ENCODE results near the gene MAMDC4. TPM values are rescaled to one million over a fixed set of nuclear protein-coding genes. Genes with fewer than 3 reads are reported as not detected.
A peak's percentile ranks its signal among the peaks of the same experiment; 100 is the strongest.

MAMDC4 gene
- total and polyA plus RNA-seq, 2 of the 8 experiments (the other 6 are each of a cell fraction or from before 2014, with no cell fraction given) = 3.1 to 4.5 TPM

DNA sequence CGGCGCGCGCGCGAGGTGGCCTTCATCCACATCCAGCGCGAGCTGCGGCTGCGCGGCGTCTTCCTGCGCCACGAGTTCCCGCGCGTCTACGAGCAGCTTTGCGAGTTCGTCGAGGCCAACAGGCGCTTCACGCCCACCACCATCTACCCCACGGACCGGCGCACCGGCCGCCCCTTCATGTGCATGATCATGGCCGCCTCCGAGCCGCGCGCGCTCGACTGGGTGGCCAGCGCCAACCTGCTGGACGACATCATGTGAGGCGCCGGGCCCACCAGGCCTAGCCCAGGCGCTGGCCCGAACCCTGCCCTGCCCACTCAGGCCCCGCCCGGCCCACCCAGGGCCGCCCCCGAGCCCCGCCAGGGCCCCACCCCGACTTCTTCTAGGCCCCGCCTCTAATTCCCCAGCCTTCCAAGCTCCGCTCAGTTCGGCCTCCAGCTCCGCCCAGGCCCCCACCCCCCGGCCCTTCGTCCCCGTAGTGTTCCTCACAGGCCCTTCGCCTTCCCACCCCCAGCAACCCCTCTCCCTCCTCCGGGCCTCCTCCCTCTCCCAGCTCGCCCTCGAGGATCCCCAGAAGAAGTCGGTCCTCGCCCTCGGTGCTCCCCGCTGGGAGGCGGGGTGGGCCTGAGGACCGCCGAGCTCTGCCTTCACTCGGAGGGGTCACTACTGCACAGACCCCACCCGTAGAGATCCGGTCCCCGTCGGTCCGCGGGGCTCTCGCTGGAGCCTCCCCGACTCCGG is 4.9 kb upstream of the MAMDC4 start (continued):
- TF ChIP-seq JUND (IDR thresholded peaks at IDR 0.05; ENCODE audit: low read length) (no peak), POU5F1 (IDR thresholded peaks at IDR 0.05; ENCODE audit: low read depth, low read length) (no peak), POLR2A (IDR thresholded peaks at IDR 0.05; ENCODE audit: control extremely low read depth in 1 of 2, low read depth in 2 of 2, low read length in 2 of 2) (peak in 1 of 2 experiments; percentile 60; a peak in 2 of 3 replicates), BRCA1 (IDR thresholded peaks at IDR 0.05; ENCODE audit: low read depth, low read length) (no peak), KDM4A (IDR thresholded peaks at IDR 0.05; ENCODE audit: low read depth, low read length, severe bottlenecking) (peak; percentile 12), HDAC6 (IDR thresholded peaks at IDR 0.05; ENCODE audit: low read depth, low read length) (no peak), RFX5 (IDR thresholded peaks at IDR 0.05; ENCODE audit: borderline replicate concordance, low read depth, low read length) (no peak), PHF8 (conservative IDR thresholded peaks at IDR 0.05; ENCODE audit: low read depth, low read length) (no peak; the same call in 1 of the 2 replicates), SUZ12 (IDR thresholded peaks at IDR 0.05; ENCODE audit: low read length) (0 out of 2 replicates have a peak, but pooled peaks have one; percentile 38), EP300 (IDR thresholded peaks at IDR 0.05; ENCODE audit: borderline replicate concordance in 1 of 2, low read depth in 2 of 2, low read length in 2 of 2) (no peak), ASH2L (IDR thresholded peaks at IDR 0.05; ENCODE audit: low read length) (no peak), KDM5A (IDR thresholded peaks at IDR 0.05; ENCODE audit: low read length) (no peak), TEAD4 (IDR thresholded peaks at IDR 0.05; ENCODE audit: low read depth, low read length) (no peak), FOSL1 (IDR thresholded peaks at IDR 0.05; ENCODE audit: insufficient read depth, low read depth, low read length) (no peak), SIN3A (conservative IDR thresholded peaks at IDR 0.05 in 1 of 2, IDR thresholded peaks at IDR 0.05 in 1 of 2; ENCODE audit: low read depth in 1 of 2, low read length in 2 of 2) (no peak; a peak in 1 of 4 replicates), TAF7 (optimal IDR thresholded peaks at IDR 0.05; ENCODE audit: borderline replicate concordance, low read depth, low read length) (no peak), BCL11A (IDR thresholded peaks at IDR 0.05; ENCODE audit: low read depth in 2 of 2, low read length in 2 of 2) (no peak), RBBP5 (IDR thresholded peaks at IDR 0.05; ENCODE audit: borderline replicate concordance, low read depth, low read length) (no peak; the same call in 1 of the 2 replicates), GTF2F1 (IDR thresholded peaks at IDR 0.05; ENCODE audit: borderline replicate concordance, low read depth, low read length) (no peak), EGR1 (IDR thresholded peaks at IDR 0.05; ENCODE audit: borderline replicate concordance, low read depth, low read length) (no peak), JUN (IDR thresholded peaks at IDR 0.05; ENCODE audit: low read depth, low read length) (no peak)
- TF ChIP-seq, protein P1, sequence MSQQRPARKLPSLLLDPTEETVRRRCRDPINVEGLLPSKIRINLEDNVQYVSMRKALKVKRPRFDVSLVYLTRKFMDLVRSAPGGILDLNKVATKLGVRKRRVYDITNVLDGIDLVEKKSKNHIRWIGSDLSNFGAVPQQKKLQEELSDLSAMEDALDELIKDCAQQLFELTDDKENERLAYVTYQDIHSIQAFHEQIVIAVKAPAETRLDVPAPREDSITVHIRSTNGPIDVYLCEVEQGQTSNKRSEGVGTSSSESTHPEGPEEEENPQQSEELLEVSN (IDR thresholded peaks at IDR 0.05) = peak; percentile 90
- TF ChIP-seq, protein P2, sequence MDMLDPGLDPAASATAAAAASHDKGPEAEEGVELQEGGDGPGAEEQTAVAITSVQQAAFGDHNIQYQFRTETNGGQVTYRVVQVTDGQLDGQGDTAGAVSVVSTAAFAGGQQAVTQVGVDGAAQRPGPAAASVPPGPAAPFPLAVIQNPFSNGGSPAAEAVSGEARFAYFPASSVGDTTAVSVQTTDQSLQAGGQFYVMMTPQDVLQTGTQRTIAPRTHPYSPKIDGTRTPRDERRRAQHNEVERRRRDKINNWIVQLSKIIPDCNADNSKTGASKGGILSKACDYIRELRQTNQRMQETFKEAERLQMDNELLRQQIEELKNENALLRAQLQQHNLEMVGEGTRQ (IDR thresholded peaks at IDR 0.05; ENCODE audit: low read length) = no peak

Data from H1 (cell line).